Common myeloid progenitor, CD34-positive (primary cell): ENCODE data around the gene GSTO2.
A peak's percentile ranks its signal among the peaks of the same experiment; 100 is the strongest.

Source experiments
- CTCF ChIA-PET: fragments of 350-600 bp; sonication (Branson Sonifier 250); formaldehyde crosslinking; loops from one replicate; lab custom pipeline; 2021; ENCODE audit warnings: antibody characterized with exemption; lab: Charles Lee
- POLR2A ChIA-PET: fragments of 350-600 bp; sonication (Branson Sonifier 250); formaldehyde crosslinking; loops from one replicate; lab custom pipeline; 2021; ENCODE audit warnings: antibody characterized with exemption; lab: Charles Lee
- DNase-seq, 3 donors: peaks; one replicate each; pipeline versions ENCODE4 v3.0.0 to v3.0.0-alpha.2; 2013
- H3K27ac ChIP-seq, 2 experiments: 1 replicate in 1 of 2; 2 replicates in 1 of 2; pipeline ENCODE4 v1.7.0; 2013; ENCODE audit warnings: inconsistent platforms in 2 of 2, low read length in 2 of 2, mild to moderate bottlenecking in 2 of 2, low read depth in 1 of 2, moderate library complexity in 1 of 2; ENCODE audit not compliant: severe bottlenecking in 2 of 2, insufficient read depth in 1 of 2, poor library complexity in 1 of 2
- H3K27me3 ChIP-seq, 5 experiments: replicated peaks in 2 of 5; 1 replicate in 3 of 5; 2 replicates in 2 of 5; pipeline versions ENCODE4 v1.6.1 to v1.7.0; 2013; ENCODE audit warnings: low read length in 4 of 5, mild to moderate bottlenecking in 2 of 5, moderate library complexity in 2 of 5, inconsistent platforms in 1 of 5; ENCODE audit not compliant: insufficient read depth in 5 of 5, control insufficient read depth in 4 of 5
- H3K36me3 ChIP-seq, 4 experiments: 1 replicate in 2 of 4; 2 replicates in 2 of 4; pipeline versions ENCODE4 v1.6.1 to v1.7.0; 2013; ENCODE audit warnings: low read length in 3 of 4, control low read depth in 1 of 4, mild to moderate bottlenecking in 1 of 4; ENCODE audit not compliant: control insufficient read depth in 4 of 4, insufficient read depth in 4 of 4
- H3K4me1 ChIP-seq, 4 experiments: 1 replicate in 3 of 4; 2 replicates in 1 of 4; pipeline versions ENCODE4 v1.6.1 to v1.7.1; 2013; ENCODE audit warnings: low read length in 3 of 4, mild to moderate bottlenecking in 3 of 4, control low read depth in 1 of 4, inconsistent platforms in 1 of 4, moderate library complexity in 1 of 4; ENCODE audit not compliant: control insufficient read depth in 4 of 4, insufficient read depth in 4 of 4; ENCODE audit errors: control extremely low read depth in 1 of 4
- H3K4me3 ChIP-seq, 7 experiments: 1 replicate in 4 of 7; 2 replicates in 3 of 7; pipeline versions ENCODE4 v1.5.1 to v1.7.0; 2013; ENCODE audit warnings: mild to moderate bottlenecking in 7 of 7, low read length in 6 of 7, moderate library complexity in 6 of 7, inconsistent platforms in 2 of 7, low read depth in 2 of 7, control low read depth in 1 of 7; ENCODE audit not compliant: insufficient read depth in 4 of 7, control insufficient read depth in 1 of 7; ENCODE audit errors: extremely low read depth in 1 of 7
- H3K9me3 ChIP-seq, 5 experiments: 1 replicate in 4 of 5; 2 replicates in 1 of 5; pipeline versions ENCODE4 v1.6.1 to v1.7.1; 2013; ENCODE audit warnings: low read length in 4 of 5, mild to moderate bottlenecking in 2 of 5, inconsistent platforms in 1 of 5, low read depth in 1 of 5, moderate library complexity in 1 of 5; ENCODE audit not compliant: control insufficient read depth in 4 of 5, insufficient read depth in 2 of 5; ENCODE audit errors: control extremely low read depth in 1 of 5
- WGBS: methylation state at CpG from one replicate; pipeline ENCODE4 v1.1.5; 2013; ENCODE audit not compliant: insufficient coverage; 5-methylcytosine and 5-hydroxymethylcytosine counted together

The GSTO2 gene

DNA sequence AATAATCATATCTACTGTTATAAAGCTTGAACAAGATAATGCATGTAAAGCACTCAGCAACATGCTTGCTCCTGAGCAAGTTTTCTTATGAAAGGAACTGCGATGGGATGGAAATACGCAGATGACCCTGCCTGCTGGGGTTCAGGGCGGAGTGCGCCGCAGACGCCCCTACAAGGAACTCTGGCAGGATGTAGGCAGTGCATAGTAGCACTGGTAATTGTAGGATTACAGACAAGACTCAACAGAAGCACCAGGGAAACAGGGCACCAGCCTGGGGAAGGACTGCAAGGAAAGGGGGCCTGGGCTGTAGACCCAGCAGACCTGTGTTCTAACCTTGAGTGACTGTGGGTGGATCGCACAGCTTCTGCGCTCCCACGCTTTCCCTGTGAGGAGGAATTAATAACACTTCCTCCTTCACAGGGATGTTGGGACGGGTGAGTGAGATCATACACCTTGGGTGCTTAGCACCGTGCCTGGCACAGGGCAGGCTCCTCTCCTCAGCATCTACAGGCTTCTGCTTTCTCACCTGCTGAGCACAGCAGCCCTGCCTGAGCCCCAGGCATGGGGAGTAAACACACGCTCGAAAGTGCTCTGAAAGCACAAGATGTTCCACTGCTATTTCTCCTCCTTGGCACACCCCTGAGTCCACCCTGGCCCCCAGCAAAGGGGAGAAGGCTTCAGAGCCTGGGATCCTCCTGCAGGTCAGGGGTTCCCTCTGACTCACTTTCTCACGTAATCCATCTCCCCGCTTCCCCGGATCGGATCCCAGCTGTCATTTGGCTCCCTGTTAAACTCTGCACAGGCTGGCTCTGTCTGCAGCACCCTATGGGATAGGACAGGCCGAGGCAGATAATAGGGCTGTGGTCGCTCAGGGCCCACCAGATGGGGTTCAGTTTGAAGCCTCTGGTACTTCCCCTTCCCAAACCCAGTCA, 50.1 kb downstream of the GSTO2 start:
- no peak overlapping the region for H3K27ac ChIP-seq
- 81% methylated on average over 17 of the region's 19 CpGs for WGBS
- peak in 1 of 3 donors; percentile 53 for DNase-seq
- H3K4me3 ChIP-seq: no peak overlapping the region
- peaks cover 10 to 54% (median 45%) of the 10 kb centered on the region in 4 experiments for H3K4me1 ChIP-seq
- H3K36me3 ChIP-seq: peaks cover 0 to 44% (median 20%) of the 10 kb centered on the region in 4 experiments
- POLR2A ChIA-PET: no interaction called here
- H3K27me3 ChIP-seq: no peaks in the 10 kb centered on the region
- CTCF ChIA-PET: interaction anchor here (0.8 to 3.2 kb wide), 5 partner anchors 13 to 27 kb away, joined by 3 to 9 read pairs (median 4); partner anchors contain the start of gene ITPRIP
- no peaks in the 10 kb centered on the region for H3K9me3 ChIP-seq

DNA sequence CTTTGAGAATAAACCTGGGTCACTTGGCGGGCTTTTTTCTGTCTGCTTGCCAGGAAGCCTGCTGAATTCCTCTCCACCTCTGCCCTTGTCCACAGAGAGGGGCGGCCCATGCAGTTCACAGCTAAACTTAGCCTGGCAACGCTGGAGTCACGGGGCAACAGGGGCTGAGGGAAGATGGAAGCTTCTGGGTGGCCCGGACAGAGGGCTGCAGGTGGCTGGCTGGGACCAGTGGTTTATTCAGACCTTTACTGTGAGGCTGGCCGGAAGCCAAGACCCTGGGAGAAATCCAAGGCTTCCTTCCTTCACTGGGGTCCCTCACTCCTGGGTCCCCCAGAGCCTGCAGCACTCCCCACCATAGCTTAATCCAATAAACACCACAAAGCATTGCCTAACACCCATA, 52.2 kb downstream of the GSTO2 start:
- 94% methylated on average over 5 of the region's 6 CpGs for WGBS
- ChIA-PET POLR2A (no interaction called here), CTCF (interaction anchor here (0.9 to 2.1 kb wide), 9 partner anchors 9 to 47 kb away, joined by 3 to 12 read pairs (median 7); no protein-coding TSS in a partner anchor)
- DNase-seq: no peak
- peaks cover 14 to 76% (median 66%) of the 10 kb centered on the region in 4 experiments for H3K4me1 ChIP-seq
- H3K36me3 ChIP-seq: peaks cover 0 to 23% (median 3%) of the 10 kb centered on the region in 4 experiments
- no peaks in the 10 kb centered on the region for H3K9me3 ChIP-seq
- no peaks in the 10 kb centered on the region for H3K27me3 ChIP-seq
- no peak overlapping the region for H3K27ac ChIP-seq
- H3K4me3 ChIP-seq: no peak overlapping the region

DNA sequence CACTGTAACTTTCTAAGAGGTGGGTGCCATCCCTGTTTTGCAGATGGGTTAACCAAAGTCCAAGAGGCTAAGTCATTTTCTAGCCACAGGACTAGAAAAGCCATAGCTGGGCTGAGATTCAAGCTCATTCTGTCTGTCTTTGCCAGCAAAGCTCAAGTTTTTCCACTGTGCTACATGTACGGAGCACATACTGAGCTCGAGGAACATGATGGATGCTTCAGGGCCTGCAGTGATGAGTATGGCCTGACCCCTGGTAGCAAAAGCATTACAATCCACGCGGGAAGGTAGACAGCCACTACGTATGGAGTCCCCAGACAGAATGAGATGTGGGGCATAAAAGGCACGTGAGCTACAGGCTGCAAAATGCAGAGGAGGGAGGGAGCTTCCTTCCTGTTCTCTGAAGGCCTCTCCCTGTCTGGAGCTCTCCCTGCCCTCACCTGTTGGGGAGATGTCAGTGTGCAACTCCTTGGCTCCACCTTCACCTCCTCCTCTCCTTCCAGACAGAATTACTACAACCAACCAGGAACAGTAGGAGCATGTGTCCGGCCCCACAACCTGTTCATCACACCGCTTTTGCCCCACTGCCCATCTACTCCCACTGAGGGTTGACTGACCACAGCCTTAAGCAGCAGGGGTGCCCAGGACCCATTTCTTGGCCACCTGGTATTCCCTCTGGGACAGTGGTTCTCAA, 52.9 kb downstream of the GSTO2 start:
- Histone ChIP-seq H3K27ac (no peak overlapping the region), H3K4me3 (no peak overlapping the region), H3K36me3 (peaks cover 0 to 22% (median 3%) of the 10 kb centered on the region in 4 experiments), H3K27me3 (no peaks in the 10 kb centered on the region), H3K4me1 (peaks cover 14 to 82% (median 73%) of the 10 kb centered on the region in 4 experiments), H3K9me3 (no peaks in the 10 kb centered on the region)
- no peak for DNase-seq
- CTCF ChIA-PET: interaction anchor here (1.0 to 2.1 kb wide), 12 partner anchors 8 to 48 kb away, joined by 3 to 12 read pairs (median 6); partner anchors contain the start of gene ITPRIP
- POLR2A ChIA-PET: interaction anchor here (0.7 kb wide), 1 partner anchor 8 kb away, joined by 3 read pairs; no protein-coding TSS in a partner anchor
- WGBS: 69% methylated on average over 8 of the region's 8 CpGs

DNA sequence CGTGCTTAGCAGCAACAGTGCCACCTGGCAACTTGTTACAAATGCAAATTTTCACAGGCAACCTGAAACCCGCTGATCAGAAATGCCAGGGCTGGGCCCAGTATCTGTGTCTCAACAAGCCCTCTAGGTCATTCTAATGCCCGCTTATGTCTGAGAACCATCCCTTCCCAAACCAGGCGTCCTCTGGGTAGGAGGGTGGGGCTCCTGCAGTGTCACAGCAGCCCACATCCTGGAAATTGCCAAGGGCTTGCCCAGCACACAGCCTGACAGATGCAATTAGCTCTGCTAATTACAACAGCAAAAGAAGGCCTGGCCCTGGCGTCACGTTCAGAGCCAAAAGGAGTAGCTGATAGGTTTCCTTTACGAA, 53.4 kb downstream of the GSTO2 start:
- WGBS: 77% methylated on average over 7 of the region's 7 CpGs
- no peak overlapping the region for H3K27ac ChIP-seq
- H3K4me3 ChIP-seq: no peak overlapping the region
- CTCF ChIA-PET: interaction anchor here (1.0 to 1.8 kb wide), 8 partner anchors 8 to 31 kb away, joined by 3 to 12 read pairs (median 6); partner anchors contain the start of gene ITPRIP
- no peaks in the 10 kb centered on the region for H3K9me3 ChIP-seq
- DNase-seq: no peak
- peaks cover 14 to 88% (median 78%) of the 10 kb centered on the region in 4 experiments for H3K4me1 ChIP-seq
- POLR2A ChIA-PET: interaction anchor here (0.7 kb wide), 1 partner anchor 8 kb away, joined by 3 read pairs; no protein-coding TSS in a partner anchor
- peaks cover 0 to 20% (median 3%) of the 10 kb centered on the region in 4 experiments for H3K36me3 ChIP-seq
- no peaks in the 10 kb centered on the region for H3K27me3 ChIP-seq

DNA sequence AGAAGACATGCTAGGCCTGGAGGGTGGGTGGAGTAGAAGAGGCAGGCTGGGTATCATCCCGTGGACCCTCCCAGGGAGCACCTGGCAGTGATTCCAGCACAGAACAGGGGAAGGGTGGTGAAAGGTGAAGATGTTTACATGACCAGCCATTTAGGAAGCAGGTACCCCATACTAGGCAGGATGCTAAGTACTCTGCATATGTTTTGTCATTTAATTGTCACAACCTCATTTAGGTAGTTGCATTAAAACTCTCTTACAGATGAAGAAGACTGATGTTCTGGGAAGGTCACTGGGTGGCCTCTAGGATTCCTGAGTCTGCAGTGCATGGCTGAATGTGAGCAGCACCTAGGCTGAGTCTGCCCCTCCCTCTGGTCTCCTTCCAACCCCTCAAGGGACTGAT, 54.1 kb downstream of the GSTO2 start:
- ChIA-PET CTCF (interaction anchor here (1.0 to 1.6 kb wide), 5 partner anchors 9 to 28 kb away, joined by 3 to 8 read pairs (median 4); no protein-coding TSS in a partner anchor), POLR2A (no interaction called here)
- DNase-seq: no peak
- WGBS: 100% methylated on average over 1 of the region's 1 CpG
- Histone ChIP-seq H3K4me1 (peaks cover 15 to 94% (median 85%) of the 10 kb centered on the region in 4 experiments), H3K27me3 (no peaks in the 10 kb centered on the region), H3K36me3 (peaks cover 0 to 14% (median 0%) of the 10 kb centered on the region in 4 experiments), H3K27ac (no peak overlapping the region), H3K4me3 (no peak overlapping the region), H3K9me3 (no peaks in the 10 kb centered on the region)

DNA sequence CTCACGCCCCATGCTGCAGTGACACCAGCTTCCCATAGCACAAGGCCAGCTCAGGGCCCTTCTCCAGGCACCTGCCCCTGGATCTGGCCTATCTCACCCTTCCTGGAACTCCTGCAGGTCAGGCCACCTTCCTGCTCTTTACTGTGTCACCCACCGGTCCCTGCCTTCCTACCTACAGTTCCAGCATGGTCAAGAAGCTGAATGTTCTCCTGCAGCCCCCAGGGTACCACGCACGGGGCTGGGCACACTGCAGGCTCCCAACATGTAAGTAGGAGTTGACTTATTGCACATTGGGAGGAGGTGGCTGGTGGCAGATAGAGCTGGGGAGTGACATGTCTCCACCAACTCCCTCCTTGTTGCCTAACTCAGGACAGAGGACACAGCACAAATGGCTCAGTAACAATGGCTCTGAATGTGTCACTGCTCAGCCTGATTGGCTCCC, 54.8 kb downstream of the GSTO2 start:
- Histone ChIP-seq H3K4me3 (peak overlapping the region in 3 of 7 experiments; percentile 18 to 57 (median 45)), H3K36me3 (peaks cover 0 to 8% (median 0%) of the 10 kb centered on the region in 4 experiments), H3K9me3 (no peaks in the 10 kb centered on the region), H3K27me3 (no peaks in the 10 kb centered on the region), H3K27ac (no peak overlapping the region), H3K4me1 (peaks cover 15 to 99% (median 90%) of the 10 kb centered on the region in 4 experiments)
- WGBS: 100% methylated on average over 2 of the region's 4 CpGs
- POLR2A ChIA-PET: no interaction called here
- DNase-seq: no peak
- CTCF ChIA-PET: interaction anchor here (1.0 to 1.4 kb wide), 3 partner anchors 18 to 30 kb away, joined by 3 to 5 read pairs (median 3); no protein-coding TSS in a partner anchor
